LNCaP clone FGC (cell line): ENCODE results near the gene PPIF.

Experiments
- DNase-seq: peaks from one replicate; pipeline ENCODE4 v3.0.0-alpha.2; 2011; ENCODE audit warnings: low read depth
- H3K4me3 ChIP-seq: 2 replicates; pipeline ENCODE4 v1.5.1; 2011; ENCODE audit warnings: mild to moderate bottlenecking, low read depth, low read length, control low read depth
- TF ChIP-seq, protein P1 (sequence below): IDR thresholded peaks from 2 replicates; pipeline ENCODE4 v1.5.1; 2012; ENCODE audit warnings: mild to moderate bottlenecking; ENCODE audit not compliant: control insufficient read depth, insufficient read depth; ENCODE audit errors: extremely low read depth

The PPIF gene

DNA sequence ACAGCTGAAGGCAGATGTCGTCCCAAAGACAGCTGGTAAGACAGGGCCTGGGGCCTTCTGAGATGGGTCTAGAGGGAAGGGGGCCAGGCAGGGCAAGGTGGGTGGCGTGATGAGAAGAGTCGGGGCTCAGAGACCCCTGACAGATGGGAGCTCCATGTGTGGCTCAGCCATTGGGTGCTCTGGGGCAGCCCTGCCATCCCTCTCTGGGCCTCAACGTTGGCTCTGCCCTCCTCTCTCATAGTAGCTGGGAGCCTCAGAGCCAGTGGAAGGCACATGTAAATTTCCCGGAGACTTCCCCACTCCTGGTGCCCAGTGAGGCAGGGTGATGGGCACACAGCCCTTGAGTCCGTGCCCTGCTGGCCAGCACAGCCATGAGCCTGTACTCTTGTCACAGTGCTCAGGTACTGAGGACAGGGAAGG, 1.8 kb downstream of the PPIF start:
- H3K4me3 ChIP-seq = peak overlapping the region; percentile 78; the same call in 1 of the 2 replicates
- TF ChIP-seq, protein P1, sequence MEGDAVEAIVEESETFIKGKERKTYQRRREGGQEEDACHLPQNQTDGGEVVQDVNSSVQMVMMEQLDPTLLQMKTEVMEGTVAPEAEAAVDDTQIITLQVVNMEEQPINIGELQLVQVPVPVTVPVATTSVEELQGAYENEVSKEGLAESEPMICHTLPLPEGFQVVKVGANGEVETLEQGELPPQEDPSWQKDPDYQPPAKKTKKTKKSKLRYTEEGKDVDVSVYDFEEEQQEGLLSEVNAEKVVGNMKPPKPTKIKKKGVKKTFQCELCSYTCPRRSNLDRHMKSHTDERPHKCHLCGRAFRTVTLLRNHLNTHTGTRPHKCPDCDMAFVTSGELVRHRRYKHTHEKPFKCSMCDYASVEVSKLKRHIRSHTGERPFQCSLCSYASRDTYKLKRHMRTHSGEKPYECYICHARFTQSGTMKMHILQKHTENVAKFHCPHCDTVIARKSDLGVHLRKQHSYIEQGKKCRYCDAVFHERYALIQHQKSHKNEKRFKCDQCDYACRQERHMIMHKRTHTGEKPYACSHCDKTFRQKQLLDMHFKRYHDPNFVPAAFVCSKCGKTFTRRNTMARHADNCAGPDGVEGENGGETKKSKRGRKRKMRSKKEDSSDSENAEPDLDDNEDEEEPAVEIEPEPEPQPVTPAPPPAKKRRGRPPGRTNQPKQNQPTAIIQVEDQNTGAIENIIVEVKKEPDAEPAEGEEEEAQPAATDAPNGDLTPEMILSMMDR = no peak

GRCh38 chr10:79349766-79350406, 2.6 kb downstream of the PPIF start:
- no peak overlapping the region for H3K4me3 ChIP-seq
- DNase-seq = no peak
- TF ChIP-seq, protein P1 = no peak

More for the DNA sequence above, 1.8 kb downstream of the PPIF start:
- no peak for DNase-seq

GRCh38 chr10:79350407-79351154, 3.3 kb downstream of the PPIF start:
- no peak overlapping the region for H3K4me3 ChIP-seq
- DNase-seq = no peak
- TF ChIP-seq, protein P1 = no peak

DNA sequence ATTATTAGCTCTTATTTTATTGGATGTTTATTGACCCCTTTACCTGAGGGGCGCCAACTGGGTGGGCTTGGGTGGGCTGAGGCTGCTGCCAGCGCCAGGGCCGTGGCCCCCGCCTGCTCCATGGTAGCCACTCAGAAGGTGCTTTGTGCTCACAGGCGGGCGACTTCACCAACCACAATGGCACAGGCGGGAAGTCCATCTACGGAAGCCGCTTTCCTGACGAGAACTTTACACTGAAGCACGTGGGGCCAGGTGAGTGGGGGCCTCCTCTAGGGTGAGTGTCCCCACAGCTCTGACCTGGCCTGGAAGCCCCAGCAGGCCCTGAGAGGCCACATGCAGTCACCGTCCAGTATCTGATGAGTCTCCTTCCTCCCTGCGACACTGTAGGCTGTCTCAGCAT, 4.1 kb downstream of the PPIF start:
- no peak overlapping the region for H3K4me3 ChIP-seq
- DNase-seq = no peak
- TF ChIP-seq, protein P1 = no peak

GRCh38 chr10:79352035-79352877, 5.0 kb downstream of the PPIF start:
- DNase-seq = no peak

DNA sequence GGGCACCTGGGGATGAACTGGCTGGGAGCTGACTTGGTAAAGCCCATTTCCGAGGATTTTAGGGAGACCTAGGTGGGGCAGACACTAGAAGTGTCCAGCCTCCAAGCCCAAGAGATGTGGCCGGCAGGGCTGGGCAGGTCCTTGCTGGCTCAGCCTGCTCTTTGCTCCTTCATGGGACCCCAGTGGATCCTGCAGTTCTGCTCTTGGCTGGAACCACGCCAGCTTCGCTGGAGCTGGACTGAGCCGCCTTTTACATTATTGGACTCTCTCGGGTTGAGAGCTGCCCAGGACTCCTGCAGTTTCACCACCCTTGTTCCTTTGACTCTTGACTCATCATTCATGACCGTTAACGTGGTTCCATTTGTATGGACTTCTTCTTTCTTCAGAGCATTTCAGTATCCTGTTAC, 5.7 kb downstream of the PPIF start:
- no peak overlapping the region for H3K4me3 ChIP-seq
- TF ChIP-seq, protein P1 = no peak
- DNase-seq = no peak

More at GRCh38 chr10:79352035-79352877, 5.0 kb downstream of the PPIF start:
- no peak overlapping the region for H3K4me3 ChIP-seq
- TF ChIP-seq, protein P1 = no peak
